ENCODE measurements around the gene PNKP.

Gene PNKP

DNA sequence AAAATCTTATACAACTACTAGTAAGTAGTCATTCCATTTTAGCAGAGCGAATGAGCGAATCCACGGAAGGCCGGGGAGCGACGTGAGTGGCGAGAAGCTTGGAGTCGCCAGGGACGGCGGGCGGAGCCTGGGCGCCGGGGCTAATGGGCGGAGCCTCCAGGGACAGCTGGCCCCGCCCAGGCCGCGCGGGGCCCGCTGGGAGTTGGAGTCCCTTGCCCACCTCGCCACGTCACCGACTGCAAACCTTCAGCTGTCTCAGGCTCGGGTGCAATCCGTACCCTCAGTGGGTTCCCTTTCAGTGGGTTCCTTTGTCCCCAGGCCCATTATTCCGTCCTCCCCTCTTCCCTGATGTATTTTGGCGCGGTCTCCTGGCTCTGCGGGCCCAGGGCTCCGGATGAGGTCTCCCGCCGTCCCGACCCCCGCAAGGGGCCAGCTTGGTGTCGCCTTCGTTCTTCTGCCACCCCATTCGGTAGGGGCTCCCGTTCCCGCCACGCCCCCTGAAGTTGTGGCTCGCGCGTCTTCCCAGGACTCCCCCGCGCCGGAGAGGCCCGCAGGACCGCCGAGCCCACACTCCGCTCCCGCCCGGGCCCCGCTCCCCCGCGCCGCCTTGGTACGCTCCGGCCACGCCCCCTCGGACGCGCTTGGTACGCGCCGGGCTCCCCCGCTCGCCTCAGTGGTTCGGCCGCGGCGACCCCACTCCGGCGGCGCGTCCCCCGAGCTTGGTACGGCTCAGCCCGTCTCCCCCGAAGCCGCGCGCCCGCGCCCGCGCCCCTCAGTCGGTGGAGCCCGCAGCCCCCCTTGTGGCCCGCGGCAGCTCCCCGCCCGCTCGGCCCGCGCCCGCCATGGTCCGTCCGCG lies 16.7 kb downstream of the PNKP start, which contains the start of gene PTOV1 (continued):
- TF ChIP-seq OSR2 (tag by site-specific recombination; IDR thresholded peaks at IDR 0.05): peak; percentile 44; the same call in 1 of the 2 replicates
- TF ChIP-seq, protein P1, sequence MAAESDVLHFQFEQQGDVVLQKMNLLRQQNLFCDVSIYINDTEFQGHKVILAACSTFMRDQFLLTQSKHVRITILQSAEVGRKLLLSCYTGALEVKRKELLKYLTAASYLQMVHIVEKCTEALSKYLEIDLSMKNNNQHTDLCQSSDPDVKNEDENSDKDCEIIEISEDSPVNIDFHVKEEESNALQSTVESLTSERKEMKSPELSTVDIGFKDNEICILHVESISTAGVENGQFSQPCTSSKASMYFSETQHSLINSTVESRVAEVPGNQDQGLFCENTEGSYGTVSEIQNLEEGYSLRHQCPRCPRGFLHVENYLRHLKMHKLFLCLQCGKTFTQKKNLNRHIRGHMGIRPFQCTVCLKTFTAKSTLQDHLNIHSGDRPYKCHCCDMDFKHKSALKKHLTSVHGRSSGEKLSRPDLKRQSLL (tag by site-specific recombination; IDR thresholded peaks at IDR 0.05): 0 out of 2 replicates have a peak, but pooled peaks have one; percentile 45
- peak; percentile 92 for TF ChIP-seq IKZF3 (tag by site-specific recombination; IDR thresholded peaks at IDR 0.05)
- no peak for TF ChIP-seq ZNF16 (tag by site-specific recombination; IDR thresholded peaks at IDR 0.05; ENCODE audit: low read depth)
- TF ChIP-seq, protein P2, sequence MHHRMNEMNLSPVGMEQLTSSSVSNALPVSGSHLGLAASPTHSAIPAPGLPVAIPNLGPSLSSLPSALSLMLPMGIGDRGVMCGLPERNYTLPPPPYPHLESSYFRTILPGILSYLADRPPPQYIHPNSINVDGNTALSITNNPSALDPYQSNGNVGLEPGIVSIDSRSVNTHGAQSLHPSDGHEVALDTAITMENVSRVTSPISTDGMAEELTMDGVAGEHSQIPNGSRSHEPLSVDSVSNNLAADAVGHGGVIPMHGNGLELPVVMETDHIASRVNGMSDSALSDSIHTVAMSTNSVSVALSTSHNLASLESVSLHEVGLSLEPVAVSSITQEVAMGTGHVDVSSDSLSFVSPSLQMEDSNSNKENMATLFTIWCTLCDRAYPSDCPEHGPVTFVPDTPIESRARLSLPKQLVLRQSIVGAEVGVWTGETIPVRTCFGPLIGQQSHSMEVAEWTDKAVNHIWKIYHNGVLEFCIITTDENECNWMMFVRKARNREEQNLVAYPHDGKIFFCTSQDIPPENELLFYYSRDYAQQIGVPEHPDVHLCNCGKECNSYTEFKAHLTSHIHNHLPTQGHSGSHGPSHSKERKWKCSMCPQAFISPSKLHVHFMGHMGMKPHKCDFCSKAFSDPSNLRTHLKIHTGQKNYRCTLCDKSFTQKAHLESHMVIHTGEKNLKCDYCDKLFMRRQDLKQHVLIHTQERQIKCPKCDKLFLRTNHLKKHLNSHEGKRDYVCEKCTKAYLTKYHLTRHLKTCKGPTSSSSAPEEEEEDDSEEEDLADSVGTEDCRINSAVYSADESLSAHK (tag by site-specific recombination; IDR thresholded peaks at IDR 0.05): peak; percentile 65; the same call in 1 of the 2 replicates
- TF ChIP-seq, protein P3, sequence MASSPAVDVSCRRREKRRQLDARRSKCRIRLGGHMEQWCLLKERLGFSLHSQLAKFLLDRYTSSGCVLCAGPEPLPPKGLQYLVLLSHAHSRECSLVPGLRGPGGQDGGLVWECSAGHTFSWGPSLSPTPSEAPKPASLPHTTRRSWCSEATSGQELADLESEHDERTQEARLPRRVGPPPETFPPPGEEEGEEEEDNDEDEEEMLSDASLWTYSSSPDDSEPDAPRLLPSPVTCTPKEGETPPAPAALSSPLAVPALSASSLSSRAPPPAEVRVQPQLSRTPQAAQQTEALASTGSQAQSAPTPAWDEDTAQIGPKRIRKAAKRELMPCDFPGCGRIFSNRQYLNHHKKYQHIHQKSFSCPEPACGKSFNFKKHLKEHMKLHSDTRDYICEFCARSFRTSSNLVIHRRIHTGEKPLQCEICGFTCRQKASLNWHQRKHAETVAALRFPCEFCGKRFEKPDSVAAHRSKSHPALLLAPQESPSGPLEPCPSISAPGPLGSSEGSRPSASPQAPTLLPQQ (tag by site-specific recombination; IDR thresholded peaks at IDR 0.05): peak; percentile 93
- TF ChIP-seq ZBTB17 (tag by site-specific recombination; IDR thresholded peaks at IDR 0.05): peak; percentile 97
- TF ChIP-seq GLIS2 (tag by site-specific recombination; IDR thresholded peaks at IDR 0.05): peak; percentile 97
- TF ChIP-seq KLF1 (tag by site-specific recombination; IDR thresholded peaks at IDR 0.05): 0 out of 2 replicates have a peak, but pooled peaks have one; percentile 70
- TF ChIP-seq, protein P4, sequence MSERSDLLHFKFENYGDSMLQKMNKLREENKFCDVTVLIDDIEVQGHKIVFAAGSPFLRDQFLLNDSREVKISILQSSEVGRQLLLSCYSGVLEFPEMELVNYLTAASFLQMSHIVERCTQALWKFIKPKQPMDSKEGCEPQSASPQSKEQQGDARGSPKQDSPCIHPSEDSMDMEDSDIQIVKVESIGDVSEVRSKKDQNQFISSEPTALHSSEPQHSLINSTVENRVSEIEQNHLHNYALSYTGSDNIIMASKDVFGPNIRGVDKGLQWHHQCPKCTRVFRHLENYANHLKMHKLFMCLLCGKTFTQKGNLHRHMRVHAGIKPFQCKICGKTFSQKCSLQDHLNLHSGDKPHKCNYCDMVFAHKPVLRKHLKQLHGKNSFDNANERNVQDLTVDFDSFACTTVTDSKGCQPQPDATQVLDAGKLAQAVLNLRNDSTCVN (tag by site-specific recombination; optimal IDR thresholded peaks at IDR 0.05): peak; percentile 81
- peak; percentile 63; the same call in 1 of the 2 replicates for TF ChIP-seq MZF1 (tag by site-specific recombination; IDR thresholded peaks at IDR 0.05; ENCODE audit: borderline replicate concordance)
- TF ChIP-seq ZNF785 (tag by site-specific recombination; IDR thresholded peaks at IDR 0.05): peak; percentile 88; the same call in 1 of the 2 replicates
- TF ChIP-seq ZIC2 (tag by site-specific recombination; IDR thresholded peaks at IDR 0.05): peak; percentile 75
- TF ChIP-seq ZNF791 (tag by site-specific recombination; IDR thresholded peaks at IDR 0.05): no peak
- no peak; the same call in 1 of the 2 replicates for TF ChIP-seq ZNF596 (tag by site-specific recombination; IDR thresholded peaks at IDR 0.05)
- peak; percentile 76; the same call in 1 of the 2 replicates for TF ChIP-seq ZFP37 (tag by site-specific recombination; IDR thresholded peaks at IDR 0.05)
- TF ChIP-seq KLF16 (tag by site-specific recombination; IDR thresholded peaks at IDR 0.05): peak; percentile 97
- no peak; the same call in 1 of the 2 replicates for TF ChIP-seq KLF7 (tag by site-specific recombination; IDR thresholded peaks at IDR 0.05; ENCODE audit: borderline replicate concordance)
- TF ChIP-seq, protein P5, sequence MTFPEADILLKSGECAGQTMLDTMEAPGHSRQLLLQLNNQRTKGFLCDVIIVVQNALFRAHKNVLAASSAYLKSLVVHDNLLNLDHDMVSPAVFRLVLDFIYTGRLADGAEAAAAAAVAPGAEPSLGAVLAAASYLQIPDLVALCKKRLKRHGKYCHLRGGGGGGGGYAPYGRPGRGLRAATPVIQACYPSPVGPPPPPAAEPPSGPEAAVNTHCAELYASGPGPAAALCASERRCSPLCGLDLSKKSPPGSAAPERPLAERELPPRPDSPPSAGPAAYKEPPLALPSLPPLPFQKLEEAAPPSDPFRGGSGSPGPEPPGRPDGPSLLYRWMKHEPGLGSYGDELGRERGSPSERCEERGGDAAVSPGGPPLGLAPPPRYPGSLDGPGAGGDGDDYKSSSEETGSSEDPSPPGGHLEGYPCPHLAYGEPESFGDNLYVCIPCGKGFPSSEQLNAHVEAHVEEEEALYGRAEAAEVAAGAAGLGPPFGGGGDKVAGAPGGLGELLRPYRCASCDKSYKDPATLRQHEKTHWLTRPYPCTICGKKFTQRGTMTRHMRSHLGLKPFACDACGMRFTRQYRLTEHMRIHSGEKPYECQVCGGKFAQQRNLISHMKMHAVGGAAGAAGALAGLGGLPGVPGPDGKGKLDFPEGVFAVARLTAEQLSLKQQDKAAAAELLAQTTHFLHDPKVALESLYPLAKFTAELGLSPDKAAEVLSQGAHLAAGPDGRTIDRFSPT (tag by site-specific recombination; IDR thresholded peaks at IDR 0.05): peak; percentile 90
- 0 out of 2 replicates have a peak, but pooled peaks have one; percentile 18 for TF ChIP-seq ZNF677 (tag by site-specific recombination; IDR thresholded peaks at IDR 0.05)
- no peak for TF ChIP-seq HOXC10 (CRISPR knock-in tag; IDR thresholded peaks at IDR 0.05)
- peak; percentile 97 for TF ChIP-seq ZNF561 (tag by site-specific recombination; IDR thresholded peaks at IDR 0.05; ENCODE audit: borderline replicate concordance)
- no peak; the same call in 1 of the 2 replicates for TF ChIP-seq ZNF768 (tag by site-specific recombination; IDR thresholded peaks at IDR 0.05)
- TF ChIP-seq ZNF629 (tag by site-specific recombination; IDR thresholded peaks at IDR 0.05): peak; percentile 86
- peak; percentile 65; the same call in 1 of the 2 replicates for TF ChIP-seq ZBTB21 (tag by site-specific recombination; IDR thresholded peaks at IDR 0.05)
- peak; percentile 89 for TF ChIP-seq ZSCAN30 (tag by site-specific recombination; IDR thresholded peaks at IDR 0.05)
- TF ChIP-seq ZNF133 (tag by site-specific recombination; IDR thresholded peaks at IDR 0.05): no peak
- TF ChIP-seq BCL11B (tag by site-specific recombination; IDR thresholded peaks at IDR 0.05; ENCODE audit: low read depth): peak; percentile 67; the same call in 1 of the 2 replicates
- TF ChIP-seq SP2 (tag by site-specific recombination; IDR thresholded peaks at IDR 0.05): peak; percentile 52
- TF ChIP-seq ZNF202 (tag by site-specific recombination; IDR thresholded peaks at IDR 0.05; ENCODE audit: borderline replicate concordance): no peak
- TF ChIP-seq KLF8 (tag by site-specific recombination; IDR thresholded peaks at IDR 0.05): peak; percentile 92
- peak; percentile 65 for TF ChIP-seq ZNF843 (tag by site-specific recombination; IDR thresholded peaks at IDR 0.05)

All from HEK293 (cell line).